Activated CD8-positive, alpha-beta T cell treated with anti-CD3 and anti-CD28 coated beads for 36 hours (primary cell): Measurements from ENCODE around the gene APBA3. TPM values are rescaled to one million over a fixed set of nuclear protein-coding genes. Genes with fewer than 3 reads are reported as not detected.

ENCODE experiments used
- ATAC-seq: fragments of 200-7000 bp; cut with Tn5 transposase; one replicate; pipeline ENCODE4 v1.10.0; 2021; ENCODE audit warnings: mild to moderate bottlenecking, moderate library complexity
- CTCF ChIA-PET: fragments of 350-600 bp; sonication (Branson Sonifier 250); formaldehyde crosslinking; loops from one replicate; lab custom pipeline; 2021; ENCODE audit warnings: antibody characterized with exemption; lab: Charles Lee
- POLR2A ChIA-PET: fragments of 350-600 bp; sonication (Branson Sonifier 250); formaldehyde crosslinking; loops from one replicate; lab custom pipeline; 2021; ENCODE audit warnings: antibody characterized with exemption; lab: Charles Lee
- DNase-seq: peaks from one replicate; pipeline ENCODE4 v3.0.0-alpha.2; 2020
- H3K27ac Mint-ChIP-seq: one replicate; pipeline ENCODE4 v1.8.0; 2021; ENCODE audit warnings: mild to moderate bottlenecking, mixed read lengths
- H3K27me3 Mint-ChIP-seq: one replicate; pipeline ENCODE4 v1.8.0; 2021; ENCODE audit warnings: mixed read lengths
- H3K36me3 Mint-ChIP-seq: one replicate; pipeline ENCODE4 v1.8.0; 2021; ENCODE audit warnings: low read depth, mixed read lengths
- H3K4me1 Mint-ChIP-seq: one replicate; pipeline ENCODE4 v1.8.0; 2021; ENCODE audit warnings: low read depth, mixed read lengths
- H3K4me3 Mint-ChIP-seq: one replicate; pipeline ENCODE4 v1.8.0; 2021; ENCODE audit warnings: mild to moderate bottlenecking, moderate library complexity, mixed read lengths
- H3K9me3 Mint-ChIP-seq: one replicate; pipeline ENCODE4 v1.8.0; 2021; ENCODE audit warnings: mixed read lengths
- intact Hi-C: fragments of 100-400 bp; cut with micrococcal nuclease; formaldehyde crosslinking; loops from one replicate; pipeline ENCODE4 v1.10.0; 2022
- total RNA-seq, 2 experiments: library from RNA; stranded (reverse); gene quantifications; one replicate each; pipeline ENCODE4 v1.2.3, GENCODE V29; 2021
- TF ChIP-seq, protein P1 (sequence below): fragments of 200-600 bp; IDR thresholded peaks from one replicate; pipeline ENCODE4 v1.8.0; 2022; ENCODE audit warnings: antibody characterized with exemption, mild to moderate bottlenecking

APBA3 gene
- total RNA-seq, 2 experiments from 2014 or later = 28.0 to 29.1 TPM

DNA sequence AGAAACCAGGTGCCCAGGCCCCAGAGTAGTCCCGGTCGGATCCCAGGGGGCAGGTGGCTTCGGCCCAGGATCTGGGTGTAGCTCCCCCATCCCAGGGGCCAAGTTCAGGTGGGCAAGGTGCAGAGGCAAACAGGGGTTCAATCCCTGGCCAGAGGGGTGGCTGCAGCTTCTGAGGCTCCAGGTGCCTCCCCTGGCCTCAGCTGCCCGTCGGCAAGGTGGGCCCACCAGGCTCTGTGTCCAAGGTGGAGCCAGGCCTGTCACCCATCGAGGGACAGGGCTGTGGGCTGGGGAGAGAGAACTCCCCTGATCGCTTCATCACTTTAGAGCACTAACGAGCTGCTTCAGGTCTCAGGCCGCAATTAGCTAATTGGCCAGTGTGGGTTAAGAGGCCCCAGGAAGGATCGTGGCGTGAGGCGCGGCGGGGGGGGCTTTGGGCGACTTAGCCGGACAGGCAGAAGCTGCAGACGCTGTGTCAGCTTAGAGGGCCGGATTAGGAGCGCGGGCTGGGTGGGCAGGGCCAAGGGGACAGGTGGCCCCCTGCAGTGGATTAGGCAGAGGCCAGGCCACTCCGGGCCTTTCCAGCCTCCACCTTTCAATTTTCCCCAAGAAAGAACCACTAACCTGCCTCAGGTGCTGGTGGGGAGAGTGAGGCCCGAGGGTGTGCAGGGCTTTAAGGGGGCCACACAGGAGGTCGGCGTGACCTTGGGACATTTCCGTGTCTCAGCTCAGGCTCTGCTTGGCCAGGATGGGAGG, 13.3 kb upstream of the APBA3 start:
- CTCF ChIA-PET = no interaction called here

DNA sequence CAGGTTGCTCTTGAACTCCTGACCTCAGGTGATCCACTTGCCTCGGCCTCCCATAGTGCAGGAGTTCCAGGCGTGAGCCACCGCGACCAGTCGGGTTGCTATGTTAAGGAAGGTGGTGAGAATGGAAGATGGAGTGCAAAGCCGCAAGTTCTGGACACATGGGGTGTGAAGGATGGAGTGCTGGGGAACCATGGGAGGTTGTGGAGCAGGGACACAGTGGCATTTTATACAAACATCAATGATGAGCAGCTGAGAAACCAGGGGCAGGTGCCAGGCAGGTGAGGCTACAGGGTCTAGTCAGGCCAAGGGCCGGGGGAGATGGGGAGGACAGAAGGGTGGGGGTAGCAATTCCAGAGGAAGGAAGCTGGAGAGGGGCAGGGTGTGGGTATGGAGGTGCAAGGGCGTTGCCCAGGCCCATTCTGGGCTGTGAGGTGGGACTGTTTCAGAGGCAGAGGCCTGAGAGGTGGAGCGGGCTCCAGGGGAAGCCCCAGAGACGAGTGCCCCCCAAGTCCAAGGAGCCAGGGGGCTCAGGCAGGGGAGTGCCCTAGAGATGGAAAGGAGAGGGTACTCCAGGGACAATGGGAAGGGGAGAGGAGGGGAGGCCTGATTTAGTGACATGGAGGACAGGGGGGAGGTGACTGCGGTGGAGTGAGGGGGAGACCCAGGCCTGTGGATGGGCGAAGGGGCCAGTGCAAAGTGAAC, 12.5 kb upstream of the APBA3 start:
- H3K4me3 Mint-ChIP-seq = no peak overlapping the region
- no peak overlapping the region for H3K27ac Mint-ChIP-seq
- TF ChIP-seq, protein P1, sequence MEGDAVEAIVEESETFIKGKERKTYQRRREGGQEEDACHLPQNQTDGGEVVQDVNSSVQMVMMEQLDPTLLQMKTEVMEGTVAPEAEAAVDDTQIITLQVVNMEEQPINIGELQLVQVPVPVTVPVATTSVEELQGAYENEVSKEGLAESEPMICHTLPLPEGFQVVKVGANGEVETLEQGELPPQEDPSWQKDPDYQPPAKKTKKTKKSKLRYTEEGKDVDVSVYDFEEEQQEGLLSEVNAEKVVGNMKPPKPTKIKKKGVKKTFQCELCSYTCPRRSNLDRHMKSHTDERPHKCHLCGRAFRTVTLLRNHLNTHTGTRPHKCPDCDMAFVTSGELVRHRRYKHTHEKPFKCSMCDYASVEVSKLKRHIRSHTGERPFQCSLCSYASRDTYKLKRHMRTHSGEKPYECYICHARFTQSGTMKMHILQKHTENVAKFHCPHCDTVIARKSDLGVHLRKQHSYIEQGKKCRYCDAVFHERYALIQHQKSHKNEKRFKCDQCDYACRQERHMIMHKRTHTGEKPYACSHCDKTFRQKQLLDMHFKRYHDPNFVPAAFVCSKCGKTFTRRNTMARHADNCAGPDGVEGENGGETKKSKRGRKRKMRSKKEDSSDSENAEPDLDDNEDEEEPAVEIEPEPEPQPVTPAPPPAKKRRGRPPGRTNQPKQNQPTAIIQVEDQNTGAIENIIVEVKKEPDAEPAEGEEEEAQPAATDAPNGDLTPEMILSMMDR = no peak
- CTCF ChIA-PET = interaction anchor here (0.6 kb wide), 1 partner anchor 27 kb away, joined by 3 read pairs; no protein-coding TSS in a partner anchor
- no peak for DNase-seq
- no peaks in the 10 kb centered on the region for H3K4me1 Mint-ChIP-seq
- H3K9me3 Mint-ChIP-seq = no peaks in the 10 kb centered on the region
- ATAC-seq = no peak
- POLR2A ChIA-PET = interaction anchor here (1.4 kb wide), 1 partner anchor 10 kb away, joined by 5 read pairs; no protein-coding TSS in a partner anchor
- peaks cover 6% of the 10 kb centered on the region for H3K36me3 Mint-ChIP-seq
- H3K27me3 Mint-ChIP-seq = no peaks in the 10 kb centered on the region
- intact Hi-C loops = no loop called here

More for the DNA sequence above, 13.3 kb upstream of the APBA3 start:
- Mint-ChIP-seq H3K27ac (no peak overlapping the region), H3K27me3 (no peaks in the 10 kb centered on the region), H3K4me3 (no peak overlapping the region), H3K9me3 (no peaks in the 10 kb centered on the region), H3K4me1 (no peaks in the 10 kb centered on the region), H3K36me3 (peaks cover 6% of the 10 kb centered on the region)
- intact Hi-C loops = no loop called here
- ATAC-seq (no peak), DNase-seq (no peak)
- POLR2A ChIA-PET = interaction anchor here (0.9 to 1.5 kb wide), 3 partner anchors 9 to 44 kb away, joined by 3 to 7 read pairs (median 5); no protein-coding TSS in a partner anchor
- TF ChIP-seq, protein P1 = no peak

DNA sequence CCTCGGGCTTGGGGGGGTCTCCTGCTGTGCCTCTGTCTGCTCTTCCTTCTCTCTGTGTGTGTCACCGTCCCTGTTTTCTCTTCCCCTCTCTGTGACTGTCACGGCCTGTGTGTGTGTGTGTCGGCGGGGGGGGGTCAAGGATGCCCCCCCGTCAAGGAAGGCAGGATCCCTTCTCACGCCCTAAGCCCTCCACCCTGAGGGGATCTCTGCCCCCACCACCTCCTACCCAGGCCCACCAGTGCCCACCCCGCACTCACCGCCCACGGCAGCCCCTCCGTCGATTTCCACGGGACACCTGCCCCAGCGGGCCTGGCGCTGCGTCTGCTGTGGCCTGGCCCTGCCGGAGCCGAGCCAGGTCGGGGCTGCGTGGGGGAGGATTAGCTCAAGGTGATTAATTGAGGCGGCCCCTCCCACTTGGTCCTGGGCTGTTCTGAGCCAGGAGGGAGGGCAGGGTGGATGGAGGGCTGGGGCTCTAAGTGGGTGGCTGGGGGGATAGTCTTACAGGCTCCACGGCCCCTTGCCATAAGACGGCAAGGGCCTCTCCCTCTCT, 10.5 kb upstream of the APBA3 start, which contains the start of gene RAX2:
Gene RAX2 (minus strand): TSS at position 323 of the 550 bp plus-strand sequence. CDS start 486 bp downstream, outside the sequence.
- Mint-ChIP-seq H3K9me3 (no peaks in the 10 kb centered on the region), H3K4me1 (no peaks in the 10 kb centered on the region), H3K27me3 (no peaks in the 10 kb centered on the region), H3K4me3 (no peak within 1 kb of the TSS), H3K27ac (no peak within 1 kb of the TSS), H3K36me3 (peaks cover 5% of the 10 kb centered on the region)
- CTCF ChIA-PET = interaction anchor here (2.2 kb wide), 1 partner anchor 12 kb away, joined by 6 read pairs; no protein-coding TSS in a partner anchor
- intact Hi-C loops = no loop called here
- POLR2A ChIA-PET = no interaction called here
- ATAC-seq = no peak
- TF ChIP-seq, protein P1 = no peak
- DNase-seq = no peak

DNA sequence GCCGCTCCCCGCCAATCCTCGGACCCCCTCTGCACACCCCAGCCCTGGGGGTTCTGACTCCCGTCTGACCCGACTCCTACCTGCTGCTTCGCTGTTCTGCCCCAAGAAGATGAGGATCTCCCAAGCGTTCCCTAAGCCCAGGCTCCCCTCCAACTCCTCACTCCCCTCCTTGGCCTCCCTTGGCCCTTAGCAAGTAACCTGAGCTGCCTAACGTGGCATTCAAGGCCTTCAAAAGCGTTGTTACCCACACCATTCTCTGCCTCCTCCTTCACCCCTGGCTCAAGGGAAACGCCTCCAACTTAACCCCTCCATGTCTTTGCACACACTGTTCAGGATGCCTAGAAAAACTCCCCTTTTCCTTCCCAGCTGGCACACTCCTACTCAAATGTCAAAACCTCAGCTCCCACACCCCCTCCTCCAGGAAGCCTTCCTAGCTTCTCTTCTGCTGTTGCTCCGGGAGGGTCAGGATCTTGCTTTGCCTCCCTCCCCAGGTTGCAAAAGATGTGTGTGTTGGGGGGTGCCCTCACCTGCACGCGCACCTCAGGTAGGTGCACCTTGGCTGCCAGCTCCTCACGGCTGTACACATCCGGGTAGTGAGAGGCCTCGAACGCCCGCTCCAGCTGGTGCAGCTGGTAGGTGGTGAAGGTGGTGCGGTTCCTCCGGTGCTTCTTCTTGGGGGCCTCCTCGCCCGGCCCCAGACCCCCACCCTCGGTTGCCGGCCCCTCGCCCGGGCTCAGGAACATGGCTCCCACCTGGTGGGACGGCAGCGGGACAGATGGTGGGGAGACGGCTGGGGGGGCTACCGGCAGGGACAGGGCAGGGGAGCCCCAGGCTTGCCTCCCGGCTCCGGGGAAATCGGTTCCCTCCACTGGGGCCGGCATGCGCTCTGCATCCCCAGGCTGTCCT, 9.8 kb upstream of the APBA3 start:
- DNase-seq = no peak
- Mint-ChIP-seq H3K27ac (no peak overlapping the region), H3K27me3 (no peaks in the 10 kb centered on the region), H3K36me3 (peaks cover 9% of the 10 kb centered on the region), H3K4me1 (peaks cover 6% of the 10 kb centered on the region), H3K9me3 (no peaks in the 10 kb centered on the region), H3K4me3 (no peak overlapping the region)
- ChIA-PET CTCF (interaction anchor here (0.9 to 2.2 kb wide), 3 partner anchors 13 to 77 kb away, joined by 3 to 6 read pairs (median 3); no protein-coding TSS in a partner anchor), POLR2A (interaction anchor here (0.7 kb wide), 1 partner anchor 47 kb away, joined by 3 read pairs; no protein-coding TSS in a partner anchor)
- TF ChIP-seq, protein P1 = no peak
- no peak for ATAC-seq
- intact Hi-C loops = no loop called here
